Kidney (tissue), 14 donors: ENCODE measurements around the gene SRGAP3. TPM values are rescaled to one million over a fixed set of nuclear protein-coding genes. Genes with fewer than 3 reads are reported as not detected.
A peak's percentile ranks its signal among the peaks of the same experiment; 100 is the strongest.

ENCODE experiments used
- DNase-seq, 5 donors: peaks; one replicate each; pipeline ENCODE4 v3.0.0-alpha.2; 2013 to 2020
- FAIRE-seq: peaks from 2 replicates; lab custom pipeline; 2012; peaks lifted over from hg19 to GRCh38; lab: Jason Lieb, UNC
- H3K27ac ChIP-seq, 2 donors: one replicate each; pipeline ENCODE4 v1.7.0; 2013; ENCODE audit warnings: low read depth in 2 of 2, low read length in 2 of 2, inconsistent platforms in 1 of 2
- H3K27me3 ChIP-seq: one replicate; pipeline ENCODE4 v1.7.1; 2013; ENCODE audit warnings: low read length, inconsistent platforms; ENCODE audit not compliant: control insufficient read depth, insufficient read depth
- H3K36me3 ChIP-seq, 3 donors: one replicate each; pipeline versions ENCODE4 v1.7.0 to v1.7.1; 2013; ENCODE audit warnings: low read length in 3 of 3, control low read depth in 1 of 3, inconsistent platforms in 1 of 3; ENCODE audit not compliant: insufficient read depth in 3 of 3, control insufficient read depth in 2 of 3
- H3K4me1 ChIP-seq, 3 donors: one replicate each; pipeline versions ENCODE4 v1.7.0 to v1.7.1; 2013; ENCODE audit warnings: low read length in 3 of 3, inconsistent platforms in 1 of 3, low read depth in 1 of 3; ENCODE audit not compliant: control insufficient read depth in 2 of 3, insufficient read depth in 2 of 3
- H3K4me3 ChIP-seq, 3 donors: one replicate each; pipeline versions ENCODE4 v1.7.0 to v1.8.1; 2013; ENCODE audit warnings: low read length in 3 of 3, control low read depth in 1 of 3, inconsistent platforms in 1 of 3
- H3K9ac ChIP-seq, 3 donors: one replicate each; pipeline versions ENCODE4 v1.7.0 to v1.7.1; 2013; ENCODE audit warnings: low read length in 3 of 3, control low read depth in 1 of 3, inconsistent platforms in 1 of 3
- H3K9me3 ChIP-seq, 3 donors: one replicate each; pipeline versions ENCODE4 v1.7.0 to v1.7.1; 2013; ENCODE audit warnings: low read length in 3 of 3, control low read depth in 1 of 3, inconsistent platforms in 1 of 3; ENCODE audit not compliant: control insufficient read depth in 2 of 3, insufficient read depth in 1 of 3
- intact Hi-C: fragments of 100-400 bp; cut with DNase I; formaldehyde crosslinking; loops from one replicate; pipeline ENCODE4 v1.11.1; 2022
- polyA plus RNA-seq: library from polyadenylated mRNA; stranded (reverse); fragments of 350-450 nt; fragmentation: Illumina TruSeq; extraction: RNeasy Lipid Tissue Mini Kit (QIAGEN cat#74804); gene quantifications from one replicate; pipeline ENCODE4 v1.2.3, GENCODE V29; 2014; ENCODE audit warnings: low read depth, low replicate concordance; ENCODE audit not compliant: insufficient read depth
- total RNA-seq: library from RNA; stranded (reverse); fragmentation: NEBNext Ultra II Directional; extraction: Animal tissue kit (Norgen Biotek cat#: 25700); gene quantifications from one replicate; pipeline ENCODE4 v1.2.1, GENCODE V29; 2021
- TF ChIP-seq, protein P1 (sequence below): IDR thresholded peaks from 3 replicates; pipeline ENCODE4 v1.5.1; 2012; ENCODE audit warnings: mild to moderate bottlenecking, moderate library complexity, borderline replicate concordance; ENCODE audit not compliant: insufficient read depth; ENCODE audit errors: extremely low read depth
- donor health status: control.
- donor health status: control.
- donor health status: control.
- donor health status: control.
- donor health status: control.
- donor health status: DM: yes; HTN: yes; CAD: no.
- donor health status: Normal renal cell carcinoma (clear cell type).

Gene SRGAP3
- total and polyA plus RNA-seq, 2 donors from 2014 or later, result 4.1 to 24.3 TPM

DNA sequence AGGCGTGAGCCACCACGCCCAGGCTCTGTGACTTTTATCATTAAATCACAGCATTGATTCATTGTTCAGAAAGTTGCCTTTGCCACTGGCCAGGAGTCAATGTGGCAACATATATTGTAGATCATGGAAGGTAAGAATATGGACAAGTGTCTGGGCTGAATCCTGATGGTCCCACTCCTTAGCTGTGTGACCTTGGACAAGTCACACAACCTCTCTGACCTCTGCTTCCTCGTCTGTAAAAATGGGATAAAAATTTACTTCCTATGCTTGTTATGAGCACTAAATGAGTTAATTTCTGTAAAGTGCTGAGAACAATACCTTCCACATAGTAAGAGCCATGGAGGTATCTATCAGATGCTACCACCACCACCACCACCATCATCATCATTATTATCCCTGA, 182.7 kb downstream of the SRGAP3 start:
- no peak for DNase-seq
- H3K27me3 ChIP-seq, result no peaks in the 10 kb centered on the region
- TF ChIP-seq, protein P1, sequence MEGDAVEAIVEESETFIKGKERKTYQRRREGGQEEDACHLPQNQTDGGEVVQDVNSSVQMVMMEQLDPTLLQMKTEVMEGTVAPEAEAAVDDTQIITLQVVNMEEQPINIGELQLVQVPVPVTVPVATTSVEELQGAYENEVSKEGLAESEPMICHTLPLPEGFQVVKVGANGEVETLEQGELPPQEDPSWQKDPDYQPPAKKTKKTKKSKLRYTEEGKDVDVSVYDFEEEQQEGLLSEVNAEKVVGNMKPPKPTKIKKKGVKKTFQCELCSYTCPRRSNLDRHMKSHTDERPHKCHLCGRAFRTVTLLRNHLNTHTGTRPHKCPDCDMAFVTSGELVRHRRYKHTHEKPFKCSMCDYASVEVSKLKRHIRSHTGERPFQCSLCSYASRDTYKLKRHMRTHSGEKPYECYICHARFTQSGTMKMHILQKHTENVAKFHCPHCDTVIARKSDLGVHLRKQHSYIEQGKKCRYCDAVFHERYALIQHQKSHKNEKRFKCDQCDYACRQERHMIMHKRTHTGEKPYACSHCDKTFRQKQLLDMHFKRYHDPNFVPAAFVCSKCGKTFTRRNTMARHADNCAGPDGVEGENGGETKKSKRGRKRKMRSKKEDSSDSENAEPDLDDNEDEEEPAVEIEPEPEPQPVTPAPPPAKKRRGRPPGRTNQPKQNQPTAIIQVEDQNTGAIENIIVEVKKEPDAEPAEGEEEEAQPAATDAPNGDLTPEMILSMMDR, result no peak
- peaks cover 0 to 2% (median 0%) of the 10 kb centered on the region in 3 donors for H3K36me3 ChIP-seq
- no peaks in the 10 kb centered on the region for H3K4me1 ChIP-seq
- no peak for FAIRE-seq
- H3K9me3 ChIP-seq, result peaks cover 0 to 5% (median 2%) of the 10 kb centered on the region in 3 donors
- intact Hi-C loops, result loop anchor here (10.0 kb wide), 1 partner anchor 72 kb away; no protein-coding TSS in a partner anchor
- no peak overlapping the region for H3K4me3 ChIP-seq
- no peak overlapping the region for H3K9ac ChIP-seq
- H3K27ac ChIP-seq, result no peak overlapping the region

DNA sequence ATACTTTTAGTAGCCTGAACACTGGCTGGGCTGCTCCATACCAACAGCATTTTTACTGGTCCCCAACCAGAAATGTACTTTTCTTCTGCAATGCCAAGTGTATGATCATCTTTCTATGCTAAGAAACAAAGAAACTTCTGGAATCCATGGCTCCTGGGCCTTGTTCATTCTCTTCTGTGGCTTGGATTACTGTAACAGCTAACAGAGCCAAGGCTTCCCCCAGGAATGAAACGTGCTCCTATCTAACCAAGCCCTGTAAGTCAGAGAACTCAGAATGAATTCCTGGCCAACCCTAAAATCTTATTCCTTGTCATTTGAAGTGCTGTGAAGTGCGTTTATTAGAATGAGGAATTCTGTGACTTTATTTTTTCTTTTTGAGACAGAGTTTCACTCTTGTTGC, 183.3 kb downstream of the SRGAP3 start:
- intact Hi-C loops, result loop anchor here (10.0 kb wide), 1 partner anchor 71 kb away; no protein-coding TSS in a partner anchor
- no peaks in the 10 kb centered on the region for H3K4me1 ChIP-seq
- FAIRE-seq, result no peak
- H3K36me3 ChIP-seq, result peaks cover 0 to 2% (median 0%) of the 10 kb centered on the region in 3 donors
- H3K27ac ChIP-seq, result no peak overlapping the region
- no peaks in the 10 kb centered on the region for H3K27me3 ChIP-seq
- H3K9ac ChIP-seq, result no peak overlapping the region
- peaks cover 0 to 5% (median 2%) of the 10 kb centered on the region in 3 donors for H3K9me3 ChIP-seq
- TF ChIP-seq, protein P1, result no peak
- no peak overlapping the region for H3K4me3 ChIP-seq
- DNase-seq, result no peak

DNA sequence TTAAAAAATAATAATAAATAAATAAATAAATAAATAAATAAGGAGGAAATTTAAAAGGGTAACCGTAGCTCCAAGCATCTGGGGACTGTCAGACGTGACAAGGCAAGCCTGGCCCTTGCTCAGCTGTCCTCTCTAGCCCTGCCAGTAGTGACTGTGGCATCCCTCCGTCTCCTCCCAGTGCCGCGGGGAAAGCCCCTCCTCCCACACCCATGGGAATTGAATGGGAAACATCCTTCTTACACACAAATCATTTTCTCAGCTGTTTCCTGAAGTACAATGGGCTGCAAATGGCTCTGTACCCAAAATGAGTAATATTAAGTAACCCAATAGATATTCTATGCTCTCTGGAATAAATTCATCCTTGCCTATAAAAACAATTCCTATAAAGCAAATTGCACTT, 184.6 kb downstream of the SRGAP3 start:
- no peak for FAIRE-seq
- no peaks in the 10 kb centered on the region for H3K27me3 ChIP-seq
- peak in 2 of 5 donors; percentile 10 to 25 for DNase-seq
- no peak overlapping the region for H3K27ac ChIP-seq
- no peaks in the 10 kb centered on the region for H3K4me1 ChIP-seq
- no peak overlapping the region for H3K9ac ChIP-seq
- intact Hi-C loops, result loop anchor here (10.0 kb wide), 1 partner anchor 70 kb away; no protein-coding TSS in a partner anchor
- TF ChIP-seq, protein P1, result no peak
- peaks cover 0 to 5% (median 2%) of the 10 kb centered on the region in 3 donors for H3K9me3 ChIP-seq
- H3K36me3 ChIP-seq, result peaks cover 0 to 2% (median 0%) of the 10 kb centered on the region in 3 donors
- H3K4me3 ChIP-seq, result no peak overlapping the region

DNA sequence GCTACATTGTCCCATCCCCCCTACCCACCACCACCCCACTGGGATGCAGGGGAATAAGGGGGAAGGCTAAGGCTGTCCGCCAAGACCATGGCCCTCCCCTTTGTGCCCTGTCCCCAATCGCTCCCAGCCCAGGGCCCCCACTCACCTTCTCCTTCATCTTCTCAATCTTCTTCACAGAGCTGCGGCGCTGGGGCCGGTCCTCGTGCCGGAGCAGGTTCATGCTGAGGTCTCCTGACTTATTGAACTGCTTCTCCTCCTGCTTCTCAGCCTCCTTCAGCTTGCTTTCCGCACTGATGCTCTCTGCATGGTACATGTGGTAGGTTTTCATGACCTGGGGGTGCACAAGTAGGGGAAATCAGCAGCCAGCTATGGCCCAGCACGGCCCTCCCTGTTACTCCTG, 185.2 kb downstream of the SRGAP3 start:
- Histone ChIP-seq H3K27me3 (no peaks in the 10 kb centered on the region), H3K9me3 (peaks cover 0 to 5% (median 2%) of the 10 kb centered on the region in 3 donors), H3K9ac (no peak overlapping the region), H3K36me3 (peaks cover 0 to 2% (median 0%) of the 10 kb centered on the region in 3 donors), H3K4me3 (no peak overlapping the region), H3K4me1 (no peaks in the 10 kb centered on the region), H3K27ac (no peak overlapping the region)
- no peak for DNase-seq
- TF ChIP-seq, protein P1, result no peak
- no peak for FAIRE-seq
- intact Hi-C loops, result loop anchor here (10.0 kb wide), 1 partner anchor 69 kb away; no protein-coding TSS in a partner anchor
